Common myeloid progenitor, CD34-positive (primary cell): ENCODE results near the gene RGPD5.
"Not testable (repeated sequence)": the region's sequence is repeated elsewhere in the genome, so short reads cannot be mapped to it uniquely, and the experiment has no call there.

ENCODE experiments used
- CTCF ChIA-PET: fragments of 350-600 bp; sonication (Branson Sonifier 250); formaldehyde crosslinking; loops from one replicate; lab custom pipeline; 2021; ENCODE audit warnings: antibody characterized with exemption; lab: Charles Lee
- POLR2A ChIA-PET: fragments of 350-600 bp; sonication (Branson Sonifier 250); formaldehyde crosslinking; loops from one replicate; lab custom pipeline; 2021; ENCODE audit warnings: antibody characterized with exemption; lab: Charles Lee
- DNase-seq, 3 donors: peaks; one replicate each; pipeline versions ENCODE4 v3.0.0 to v3.0.0-alpha.2; 2013
- H3K27ac ChIP-seq, 2 experiments: 1 replicate in 1 of 2; 2 replicates in 1 of 2; pipeline ENCODE4 v1.7.0; 2013; ENCODE audit warnings: inconsistent platforms in 2 of 2, low read length in 2 of 2, mild to moderate bottlenecking in 2 of 2, low read depth in 1 of 2, moderate library complexity in 1 of 2; ENCODE audit not compliant: severe bottlenecking in 2 of 2, insufficient read depth in 1 of 2, poor library complexity in 1 of 2
- H3K27me3 ChIP-seq, 5 experiments: replicated peaks in 2 of 5; 1 replicate in 3 of 5; 2 replicates in 2 of 5; pipeline versions ENCODE4 v1.6.1 to v1.7.0; 2013; ENCODE audit warnings: low read length in 4 of 5, mild to moderate bottlenecking in 2 of 5, moderate library complexity in 2 of 5, inconsistent platforms in 1 of 5; ENCODE audit not compliant: insufficient read depth in 5 of 5, control insufficient read depth in 4 of 5
- H3K36me3 ChIP-seq, 4 experiments: 1 replicate in 2 of 4; 2 replicates in 2 of 4; pipeline versions ENCODE4 v1.6.1 to v1.7.0; 2013; ENCODE audit warnings: low read length in 3 of 4, control low read depth in 1 of 4, mild to moderate bottlenecking in 1 of 4; ENCODE audit not compliant: control insufficient read depth in 4 of 4, insufficient read depth in 4 of 4
- H3K4me1 ChIP-seq, 4 experiments: 1 replicate in 3 of 4; 2 replicates in 1 of 4; pipeline versions ENCODE4 v1.6.1 to v1.7.1; 2013; ENCODE audit warnings: low read length in 3 of 4, mild to moderate bottlenecking in 3 of 4, control low read depth in 1 of 4, inconsistent platforms in 1 of 4, moderate library complexity in 1 of 4; ENCODE audit not compliant: control insufficient read depth in 4 of 4, insufficient read depth in 4 of 4; ENCODE audit errors: control extremely low read depth in 1 of 4
- H3K4me3 ChIP-seq, 7 experiments: 1 replicate in 4 of 7; 2 replicates in 3 of 7; pipeline versions ENCODE4 v1.5.1 to v1.7.0; 2013; ENCODE audit warnings: mild to moderate bottlenecking in 7 of 7, low read length in 6 of 7, moderate library complexity in 6 of 7, inconsistent platforms in 2 of 7, low read depth in 2 of 7, control low read depth in 1 of 7; ENCODE audit not compliant: insufficient read depth in 4 of 7, control insufficient read depth in 1 of 7; ENCODE audit errors: extremely low read depth in 1 of 7
- H3K9me3 ChIP-seq, 5 experiments: 1 replicate in 4 of 5; 2 replicates in 1 of 5; pipeline versions ENCODE4 v1.6.1 to v1.7.1; 2013; ENCODE audit warnings: low read length in 4 of 5, mild to moderate bottlenecking in 2 of 5, inconsistent platforms in 1 of 5, low read depth in 1 of 5, moderate library complexity in 1 of 5; ENCODE audit not compliant: control insufficient read depth in 4 of 5, insufficient read depth in 2 of 5; ENCODE audit errors: control extremely low read depth in 1 of 5
- WGBS: methylation state at CpG from one replicate; pipeline ENCODE4 v1.1.5; 2013; ENCODE audit not compliant: insufficient coverage; 5-methylcytosine and 5-hydroxymethylcytosine counted together

Gene RGPD5

DNA sequence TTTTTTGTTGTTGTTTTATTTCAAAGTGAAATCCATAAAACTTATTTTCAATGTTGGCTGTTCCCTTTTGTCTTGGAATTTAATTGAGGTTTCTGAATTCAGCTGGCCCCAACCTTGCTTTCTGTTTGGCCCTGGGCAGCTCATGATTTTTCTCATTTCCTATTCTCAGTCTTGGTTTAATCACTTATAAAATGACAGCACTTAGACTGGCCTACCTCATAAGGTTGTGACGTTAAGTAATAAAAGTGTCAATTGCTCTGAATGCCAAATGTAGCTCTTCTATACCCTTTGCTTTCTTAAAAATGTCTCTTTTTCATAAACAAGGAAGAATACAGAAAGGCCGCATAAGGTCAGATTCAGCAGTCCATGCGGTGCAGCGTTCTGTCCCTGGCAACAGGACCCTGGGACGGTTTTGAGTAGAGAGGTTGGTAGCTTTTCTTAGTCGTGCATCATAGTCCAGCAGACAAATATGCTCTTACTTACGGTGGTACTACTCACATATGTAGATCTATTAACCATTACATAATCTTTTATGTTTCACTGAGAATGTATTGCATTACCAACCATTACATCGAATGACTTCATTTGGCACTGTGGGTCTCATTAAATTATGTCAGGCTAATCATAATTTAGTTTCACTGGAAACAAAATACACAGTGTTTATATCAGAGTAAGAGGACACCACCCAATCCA, 27.1 kb upstream of the RGPD5 start:
- H3K36me3 ChIP-seq, DNase-seq, CTCF ChIA-PET, H3K4me1 ChIP-seq, POLR2A ChIA-PET, H3K27ac ChIP-seq, H3K27me3 ChIP-seq, H3K4me3 ChIP-seq, H3K9me3 ChIP-seq: not testable (repeated sequence)
- no CpG with 5 or more reads among the region's 8 CpGs for WGBS

DNA sequence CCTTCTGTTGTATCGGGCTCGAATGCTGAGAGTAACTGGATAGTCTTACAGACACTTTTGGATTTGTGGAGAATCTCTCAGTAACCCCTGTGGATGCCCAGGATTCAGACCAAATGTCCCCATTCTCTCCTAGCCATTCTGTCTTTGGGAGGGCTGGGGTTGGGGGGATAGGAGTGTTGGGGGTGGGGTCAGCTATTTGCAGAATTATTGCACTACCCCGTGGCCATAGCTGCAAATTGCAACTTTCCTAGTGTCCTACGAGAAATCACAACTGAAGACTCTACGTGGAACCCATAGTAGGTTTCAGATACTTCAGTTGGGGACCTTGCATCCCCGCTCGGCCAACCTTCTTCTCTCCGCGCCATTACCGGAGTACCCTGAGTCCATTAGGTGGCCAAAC, 25.2 kb upstream of the RGPD5 start:
- POLR2A ChIA-PET, H3K4me3 ChIP-seq, DNase-seq, CTCF ChIA-PET, H3K27me3 ChIP-seq, H3K36me3 ChIP-seq, H3K9me3 ChIP-seq, H3K27ac ChIP-seq, H3K4me1 ChIP-seq: not testable (repeated sequence)
- no CpG with 5 or more reads among the region's 10 CpGs for WGBS

DNA sequence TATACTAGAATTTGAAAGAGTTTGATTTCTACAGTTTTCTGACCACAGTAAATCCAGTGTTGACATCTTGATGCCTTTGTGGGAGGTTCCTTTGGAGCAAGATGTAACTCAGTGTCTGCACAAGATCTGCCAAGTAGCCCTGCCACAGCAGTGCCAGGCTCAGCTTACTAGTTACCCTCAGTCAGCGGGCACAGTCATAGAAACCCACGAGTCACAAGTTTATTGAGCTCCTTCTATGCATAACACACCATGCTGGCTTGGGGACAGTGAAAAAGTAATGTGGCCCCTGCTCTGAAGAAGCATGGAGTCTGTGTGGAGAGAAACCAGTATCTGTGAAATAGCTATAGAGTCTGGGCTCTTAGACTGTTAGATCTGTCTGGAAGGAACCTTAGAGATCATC, 15.0 kb upstream of the RGPD5 start:
- H3K27ac ChIP-seq, H3K27me3 ChIP-seq, DNase-seq, H3K4me3 ChIP-seq, POLR2A ChIA-PET, H3K4me1 ChIP-seq, H3K36me3 ChIP-seq, H3K9me3 ChIP-seq, CTCF ChIA-PET: not testable (repeated sequence)
- no CpG with 5 or more reads among the region's 2 CpGs for WGBS

- H3K9me3 ChIP-seq, H3K4me1 ChIP-seq, H3K4me3 ChIP-seq, H3K36me3 ChIP-seq, H3K27ac ChIP-seq, H3K27me3 ChIP-seq, DNase-seq, POLR2A ChIA-PET, CTCF ChIA-PET: not testable (repeated sequence)
- WGBS, result no CpG with 5 or more reads among the region's 15 CpGs
Measured at GRCh38 chr2:109781147-109781816, 12.8 kb upstream of the RGPD5 start.

DNA sequence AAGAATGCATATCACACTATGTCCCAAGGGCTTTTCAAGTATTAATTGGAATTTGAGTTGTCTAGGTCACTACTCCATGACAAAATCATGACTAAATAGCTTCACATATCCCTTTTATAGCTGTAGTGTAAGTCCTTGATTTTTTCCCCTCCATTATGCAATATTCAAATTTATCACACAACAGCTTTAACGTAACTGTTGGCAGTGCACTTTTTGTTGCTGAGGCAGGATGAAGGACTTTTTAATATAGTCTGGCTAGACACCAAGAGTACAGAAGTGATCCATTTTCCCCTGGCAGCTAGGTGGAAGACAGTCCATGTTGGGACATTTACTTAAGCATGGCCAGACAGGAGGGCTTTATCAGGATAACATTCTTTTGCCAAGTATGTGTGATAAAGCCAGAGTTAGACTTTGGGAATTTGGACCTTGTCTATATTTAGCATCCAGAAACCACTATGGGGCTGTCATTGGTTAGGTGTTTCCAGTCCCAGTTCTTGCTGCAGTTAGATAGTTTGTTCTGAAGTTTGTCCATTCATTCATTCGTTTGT, 11.6 kb upstream of the RGPD5 start:
- H3K36me3 ChIP-seq, H3K27me3 ChIP-seq, DNase-seq, CTCF ChIA-PET, H3K9me3 ChIP-seq, H3K27ac ChIP-seq, H3K4me3 ChIP-seq, POLR2A ChIA-PET, H3K4me1 ChIP-seq: not testable (repeated sequence)
- no CpG with 5 or more reads among the region's 2 CpGs for WGBS

GRCh38 chr2:109791530-109792279, 2.4 kb upstream of the RGPD5 start:
- H3K9me3 ChIP-seq, H3K4me3 ChIP-seq, H3K36me3 ChIP-seq, POLR2A ChIA-PET, H3K4me1 ChIP-seq, CTCF ChIA-PET, H3K27ac ChIP-seq, H3K27me3 ChIP-seq, DNase-seq: not testable (repeated sequence)
- WGBS, result no CpG with 5 or more reads among the region's 12 CpGs

- H3K27ac ChIP-seq, CTCF ChIA-PET, DNase-seq, H3K27me3 ChIP-seq, POLR2A ChIA-PET, H3K9me3 ChIP-seq, H3K36me3 ChIP-seq, H3K4me1 ChIP-seq, H3K4me3 ChIP-seq: not testable (repeated sequence)
- no CpG with 5 or more reads among the region's 1 CpG for WGBS
Measured at GRCh38 chr2:109792659-109793058, 1.4 kb upstream of the RGPD5 start.
